Testis (tissue), 2 donors: ENCODE measurements around the gene SP3.

ENCODE experiments used
- CTCF ChIP-seq, 3 experiments: fragments of 450-650 bp in 2 of 3; fragments of 200-600 bp in 1 of 3; sonication (generic) in 1 of 3; IDR thresholded peaks; one replicate each; pipeline ENCODE4 v1.5.1; 2016 to 2019; ENCODE audit warnings: antibody characterized with exemption in 3 of 3, mild to moderate bottlenecking in 2 of 3, moderate library complexity in 1 of 3
- POLR2A ChIP-seq: fragments of 450-650 bp; IDR thresholded peaks from one replicate; pipeline ENCODE4 v1.6.1; 2017; ENCODE audit warnings: antibody characterized with exemption, mild to moderate bottlenecking, moderate library complexity

GRCh38 chr2:173898178-173898668, 67.0 kb downstream of the SP3 start:
- no peak for TF ChIP-seq CTCF (IDR thresholded peaks at IDR 0.05)
- TF ChIP-seq POLR2A: no peak
